ENCODE results near the gene CAPN14.

CAPN14 gene

DNA sequence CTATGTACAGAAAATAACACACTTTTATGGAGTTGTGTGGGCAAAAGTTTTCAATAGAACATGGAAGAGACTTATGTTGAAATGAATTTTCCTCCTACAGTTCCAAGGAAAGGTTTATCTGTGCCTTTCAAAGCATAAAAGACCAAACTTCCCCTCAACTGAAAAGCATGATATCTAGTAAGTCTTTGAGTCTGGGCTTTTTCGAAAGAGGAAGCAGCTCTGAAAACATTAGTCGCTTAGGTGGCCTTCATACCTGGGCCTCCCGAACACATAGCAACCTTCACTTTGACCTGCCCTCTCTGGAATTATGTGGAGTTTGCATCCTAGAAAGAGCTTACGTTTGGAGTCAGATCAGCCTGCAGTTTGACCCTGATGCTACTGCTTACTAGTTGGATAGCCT, 4.8 kb upstream of the CAPN14 start:
- DNase-seq, result no peak

DNA sequence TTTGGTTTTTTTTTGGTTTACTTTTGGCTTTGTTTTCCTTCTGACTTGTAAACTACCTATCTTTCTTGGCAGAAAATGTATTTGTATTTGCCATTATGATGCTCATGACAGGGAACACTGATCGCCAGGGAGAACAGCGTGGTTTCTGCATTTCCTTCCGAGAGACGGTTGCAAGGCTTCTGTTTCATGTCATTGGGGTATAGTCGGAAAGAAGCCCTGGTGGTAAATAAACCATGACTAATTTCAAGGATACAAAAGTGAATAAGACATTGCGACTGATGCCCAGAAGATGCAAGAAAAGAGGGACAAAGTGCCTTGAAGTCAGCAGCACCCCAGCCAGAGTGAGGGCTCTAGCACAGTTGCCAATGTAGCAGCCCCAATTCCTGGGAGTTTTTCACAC, 4.2 kb upstream of the CAPN14 start:
- DNase-seq, result no peak

DNA sequence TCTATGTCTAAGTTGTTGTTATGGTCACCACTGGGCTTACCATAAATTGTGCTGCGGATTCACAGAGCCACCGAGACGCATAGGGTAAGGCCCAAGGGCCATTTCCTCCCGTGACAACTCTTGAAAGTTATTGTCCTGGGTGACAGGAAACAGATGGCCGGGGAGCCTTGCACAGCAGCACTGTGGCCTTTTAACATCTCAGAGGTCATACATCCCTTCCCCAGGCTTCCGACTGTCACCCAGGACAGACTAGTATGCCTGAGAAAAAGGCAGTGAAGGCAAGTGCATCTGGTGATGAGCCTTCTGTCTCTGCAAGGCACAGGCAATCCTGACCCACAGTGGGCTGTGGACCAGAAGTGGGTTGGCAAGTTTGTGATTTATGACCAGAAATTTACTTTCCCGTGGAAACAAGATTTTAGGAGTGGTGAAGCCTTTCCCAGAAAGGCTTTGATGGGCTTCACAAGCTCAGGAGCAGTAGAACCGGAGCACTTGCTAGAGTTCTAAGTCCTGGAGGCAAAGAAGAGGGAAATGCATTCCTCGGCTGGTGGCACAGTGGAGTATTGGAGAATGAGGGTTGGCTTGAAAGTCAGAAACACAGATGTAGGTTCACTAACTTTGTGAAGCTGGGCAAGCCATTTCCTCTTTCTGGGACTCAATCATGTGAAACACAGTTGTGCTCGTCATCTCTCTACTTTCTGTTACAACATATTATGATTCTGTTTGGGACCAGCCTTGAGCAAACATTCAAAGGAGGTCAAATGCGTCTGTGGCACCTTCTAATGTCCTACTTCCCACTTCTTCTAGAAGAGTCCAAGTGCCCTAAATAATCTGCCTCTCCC, 2.0 kb upstream of the CAPN14 start:
- no peak for DNase-seq

DNA sequence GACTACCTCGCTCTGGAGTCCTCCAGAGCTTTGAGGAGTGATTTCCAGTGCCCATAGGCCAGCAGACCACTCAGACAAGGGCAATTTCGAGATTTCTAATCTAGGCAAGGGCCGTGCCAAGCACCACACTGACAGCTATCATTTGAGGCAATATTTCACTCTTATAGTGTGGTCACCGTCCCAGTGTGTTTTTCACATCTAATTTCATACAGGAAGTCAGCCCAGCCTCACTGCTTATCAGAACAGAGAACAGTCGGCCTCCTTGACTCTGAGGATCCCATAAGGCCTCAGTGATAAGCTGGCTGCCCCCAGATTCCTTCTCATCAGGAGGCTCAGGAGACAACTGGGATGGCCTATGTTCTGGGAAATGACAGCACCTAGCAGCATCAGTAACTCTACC, 581 bp downstream of the CAPN14 start:
- DNase-seq, result no peak

DNA sequence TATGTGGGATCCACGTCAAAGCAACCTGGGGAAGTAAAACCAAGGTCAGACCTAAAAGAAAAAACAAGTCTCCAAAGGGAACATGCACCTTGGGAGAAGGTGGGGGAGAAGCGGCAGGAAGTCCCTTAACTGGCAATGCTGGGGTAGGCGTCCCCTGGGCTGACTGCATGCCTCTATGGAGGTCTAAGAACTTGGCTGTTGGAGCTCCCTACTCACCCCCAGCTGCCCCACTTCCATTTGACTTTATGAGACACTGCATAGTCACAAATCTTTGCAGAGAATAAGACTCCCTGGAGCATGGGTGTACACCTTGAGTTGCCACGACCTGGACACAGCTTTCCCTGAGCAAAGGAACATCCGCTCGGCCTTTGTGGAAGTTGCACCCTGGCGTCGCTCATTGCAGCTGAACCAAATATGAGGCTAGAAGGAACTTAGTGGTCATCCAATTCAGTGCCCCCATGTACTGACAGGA, 2.8 kb downstream of the CAPN14 start:
- DNase-seq, result no peak

DNA sequence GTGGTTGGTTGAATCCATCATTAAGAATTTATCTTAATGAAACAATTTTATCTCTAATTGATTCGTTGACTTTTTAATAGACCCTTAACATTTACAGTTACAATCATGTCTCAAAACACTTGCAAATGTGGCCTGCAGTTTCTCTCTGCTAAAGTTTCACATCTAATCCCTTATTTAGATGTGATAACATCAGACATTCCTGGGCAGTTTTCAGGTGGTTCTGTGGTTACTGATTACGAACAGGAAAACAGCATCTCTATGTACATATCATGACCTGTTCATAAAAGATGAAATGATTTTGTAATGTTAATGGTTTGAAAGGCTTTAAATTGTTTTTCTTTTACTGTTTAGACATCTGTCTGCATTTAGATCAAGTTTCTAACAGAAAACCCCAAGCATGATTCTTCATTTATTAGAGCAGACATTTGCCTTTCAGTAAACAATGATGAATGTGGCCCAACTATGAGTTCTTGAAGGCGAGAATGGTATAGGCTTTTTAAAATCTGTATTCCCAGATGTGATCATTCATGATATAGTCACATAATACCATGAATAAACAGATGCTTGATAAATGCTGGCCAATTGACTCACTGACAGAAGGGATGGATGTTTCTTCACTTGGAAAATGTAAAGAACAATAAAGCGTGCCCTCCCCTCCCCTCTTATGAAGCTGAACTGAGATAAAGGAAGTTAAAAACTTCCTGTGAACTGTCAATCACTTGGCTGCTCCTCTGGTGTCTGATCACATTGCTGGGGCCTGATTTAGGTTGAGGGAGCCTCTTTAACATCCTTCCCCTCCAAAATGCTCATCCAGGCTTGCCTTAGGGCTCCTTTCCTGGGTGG, 3.5 kb downstream of the CAPN14 start:
- no peak for DNase-seq

DNA sequence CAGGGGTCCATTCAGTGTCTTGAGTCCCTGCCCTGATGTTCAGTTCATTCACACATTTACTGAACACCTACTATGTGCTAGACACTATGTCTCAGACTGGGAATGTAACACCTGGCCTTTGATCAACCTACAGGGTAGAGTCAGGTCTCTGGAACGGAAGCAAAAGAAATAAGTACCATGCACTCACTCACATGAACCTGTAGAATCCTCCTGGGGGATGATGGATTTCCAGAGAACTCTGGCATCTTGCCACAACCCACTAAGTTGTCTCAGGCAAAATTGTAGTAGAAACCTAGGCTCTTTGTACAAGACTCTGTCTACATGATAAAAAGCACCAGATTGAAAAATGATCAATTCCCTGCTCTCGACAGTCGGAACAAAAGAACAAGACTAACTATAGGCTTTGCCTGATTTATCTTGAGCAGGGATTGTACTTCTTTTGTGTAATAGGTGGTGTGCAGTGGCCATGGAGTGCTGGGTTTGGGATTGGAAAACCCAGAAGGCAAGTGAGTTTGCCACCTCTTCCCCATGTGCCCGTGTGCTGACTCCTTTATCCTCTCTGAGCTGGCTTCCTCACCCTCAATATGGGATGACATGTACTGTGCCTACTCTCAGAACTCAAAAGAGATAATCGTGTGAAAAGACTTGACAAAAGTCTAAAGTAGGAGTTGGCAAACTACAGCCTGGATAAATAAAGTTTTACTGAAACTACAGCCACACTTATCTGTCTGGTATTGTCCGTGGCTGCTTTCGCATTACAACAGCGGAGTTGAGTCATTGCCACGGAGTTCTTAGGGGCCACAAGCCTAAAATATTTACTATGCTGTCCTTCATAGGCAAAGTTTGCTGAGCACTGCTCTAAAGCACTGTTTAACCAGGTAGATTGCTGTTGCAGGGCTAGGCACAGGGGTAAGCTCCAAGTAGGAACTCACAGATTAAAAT, 4.4 kb downstream of the CAPN14 start:
- DNase-seq, result no peak

DNA sequence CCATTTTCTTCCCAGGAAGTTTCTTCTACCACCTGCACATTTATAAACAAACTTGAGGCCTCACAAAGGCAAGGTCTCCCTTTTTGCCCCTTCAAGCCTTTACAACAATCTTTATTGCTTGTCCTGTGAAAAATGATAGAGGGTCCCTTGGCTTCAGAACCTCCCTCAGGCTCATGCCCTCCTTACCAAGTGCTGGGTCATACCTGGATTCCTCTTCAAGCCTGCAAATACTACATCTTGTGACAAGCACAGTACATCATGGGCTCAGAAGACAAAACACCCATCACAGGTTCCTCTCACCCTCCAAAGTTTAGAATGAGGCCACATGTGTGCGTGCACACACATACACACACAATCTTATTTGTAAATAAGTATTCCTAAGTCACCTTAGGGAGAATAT, 9.1 kb downstream of the CAPN14 start:
- DNase-seq, result no peak

DNA sequence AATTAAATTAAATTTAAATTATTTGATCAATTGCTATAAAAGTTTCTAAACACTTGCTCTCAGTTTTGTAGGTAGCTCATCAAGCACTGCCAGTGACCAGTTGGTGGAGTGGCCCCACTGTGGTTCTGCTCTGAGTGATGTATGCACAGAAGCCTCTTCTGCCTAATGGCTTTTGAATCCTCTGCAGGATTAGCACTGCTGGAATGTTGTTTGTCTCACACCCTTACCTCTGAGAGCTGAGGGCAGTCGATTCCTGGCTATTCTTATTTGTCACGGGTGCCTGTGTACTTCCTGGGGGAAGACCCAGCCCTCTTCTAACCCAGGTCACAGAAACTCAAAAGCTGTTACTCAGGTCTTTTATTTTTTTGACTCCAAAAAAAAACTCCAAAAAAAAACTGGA, 9.5 kb downstream of the CAPN14 start:
- no peak for DNase-seq

DNA sequence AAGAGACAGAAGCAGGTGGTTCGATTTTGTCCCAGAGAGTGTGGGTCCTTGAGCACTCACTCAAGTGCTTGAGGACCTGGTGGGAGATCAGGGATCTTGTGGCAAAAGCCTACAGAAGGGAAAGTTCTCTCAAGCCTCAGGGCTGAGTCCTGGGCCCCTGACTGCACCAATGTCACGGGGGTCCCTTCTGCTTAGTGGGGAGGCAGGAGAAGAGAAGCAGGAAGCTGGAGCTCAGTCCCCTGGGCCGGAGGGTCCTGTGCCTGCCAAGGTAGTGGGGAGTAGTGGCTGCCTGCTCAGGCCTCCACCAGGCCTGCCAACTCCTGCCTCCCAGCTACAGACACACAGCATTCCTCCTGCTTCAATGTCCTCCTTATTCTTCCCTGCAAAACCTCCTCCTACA, 11.7 kb downstream of the CAPN14 start:
- DNase-seq, result no peak

DNA sequence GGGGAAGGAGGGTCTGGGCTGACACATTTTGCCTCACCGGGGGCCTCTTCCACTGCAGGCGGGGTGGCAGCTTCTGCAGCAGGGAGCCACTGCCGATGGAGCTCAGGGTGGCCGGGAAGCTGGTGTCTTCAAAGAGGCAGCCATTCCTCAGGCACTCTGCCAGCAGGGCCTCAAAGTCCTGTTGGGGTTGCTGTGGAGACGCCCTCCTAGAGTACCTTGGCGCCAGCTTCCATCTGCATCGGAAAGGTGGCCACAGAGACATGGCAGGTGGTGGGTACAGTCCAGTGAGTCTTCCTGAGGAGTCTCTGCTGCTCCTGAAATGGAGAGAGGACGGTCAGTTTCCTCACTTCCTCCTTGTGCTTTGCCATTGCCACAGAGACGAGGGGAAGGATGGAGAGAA, 12.1 kb downstream of the CAPN14 start:
- DNase-seq, result no peak

DNA sequence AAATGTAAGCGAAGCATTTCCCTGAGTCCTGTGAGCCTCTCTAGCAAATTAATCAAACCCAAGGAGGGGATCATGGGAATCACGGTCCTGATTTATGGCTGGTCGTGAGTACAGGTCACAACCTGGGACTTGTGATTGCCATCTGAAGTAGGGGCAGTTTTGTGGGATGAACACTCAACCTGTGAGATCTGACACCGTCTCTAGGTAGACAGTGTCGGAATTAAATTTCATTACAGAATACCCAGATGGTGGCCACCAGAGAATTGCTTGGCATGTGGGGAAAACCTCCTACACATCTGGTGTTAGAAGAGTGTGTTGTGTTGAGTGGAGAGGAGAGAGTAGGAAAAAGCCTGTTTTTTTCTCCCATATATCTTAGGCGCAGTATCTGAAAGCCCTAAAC, 12.5 kb downstream of the CAPN14 start:
- no peak for DNase-seq

DNA sequence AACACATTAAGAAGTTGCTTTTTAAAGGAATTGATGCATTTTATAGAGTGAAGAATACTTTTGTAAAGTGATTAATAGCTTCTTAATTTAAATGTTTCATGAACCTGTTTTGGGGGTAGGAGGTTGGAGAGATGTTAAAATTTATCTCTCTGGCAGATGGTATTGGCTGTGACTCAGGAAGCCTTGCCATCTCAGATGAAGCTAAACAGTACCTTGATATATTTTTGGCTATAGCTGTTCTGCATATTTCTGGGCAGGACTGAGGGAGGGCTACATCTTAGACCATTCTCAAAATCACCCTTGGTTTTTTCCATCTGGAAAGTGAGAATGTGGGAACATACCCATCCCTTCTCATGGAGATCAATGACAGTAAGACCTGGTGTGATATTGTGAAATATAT, 13.4 kb downstream of the CAPN14 start:
- DNase-seq, result no peak

DNA sequence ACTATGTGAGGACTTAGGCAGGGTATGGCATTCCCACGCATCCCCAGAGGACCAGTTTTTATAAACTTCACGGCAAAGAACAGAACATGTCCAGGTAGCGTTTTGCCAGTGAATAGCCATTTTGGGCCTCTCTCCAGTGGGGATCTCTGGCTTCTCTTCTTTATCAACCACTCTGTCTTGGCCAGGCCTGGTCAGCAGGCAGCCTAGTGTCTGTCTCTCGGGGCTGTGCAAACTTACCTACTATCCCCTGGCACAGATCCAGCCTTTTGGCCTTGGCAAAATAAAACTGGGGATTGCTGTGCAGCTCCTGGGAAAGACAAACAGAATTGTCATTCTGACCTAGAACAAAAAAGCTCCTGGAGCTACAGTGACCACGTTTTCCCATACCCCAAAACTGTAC, 14.5 kb downstream of the CAPN14 start:
- no peak for DNase-seq

DNA sequence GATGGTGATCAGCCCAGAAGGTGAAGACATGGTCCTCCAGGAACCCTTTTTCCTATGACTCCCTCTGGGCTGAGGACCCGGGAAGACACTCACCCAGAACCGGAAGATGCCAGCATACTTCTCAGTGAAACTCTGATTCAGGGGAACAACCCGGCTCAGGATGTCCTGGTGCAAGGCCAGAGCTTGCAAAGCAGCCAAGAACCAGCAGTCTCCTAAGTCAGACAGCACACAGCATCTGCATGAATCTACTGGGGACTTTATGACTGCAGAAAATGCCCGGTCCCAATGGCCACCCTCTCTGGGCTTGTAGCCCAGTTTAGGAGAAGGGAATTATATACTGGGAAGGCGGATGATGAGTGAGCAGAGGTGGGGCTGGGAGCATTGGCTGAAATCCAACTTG, 15.3 kb downstream of the CAPN14 start:
- no peak for DNase-seq

DNA sequence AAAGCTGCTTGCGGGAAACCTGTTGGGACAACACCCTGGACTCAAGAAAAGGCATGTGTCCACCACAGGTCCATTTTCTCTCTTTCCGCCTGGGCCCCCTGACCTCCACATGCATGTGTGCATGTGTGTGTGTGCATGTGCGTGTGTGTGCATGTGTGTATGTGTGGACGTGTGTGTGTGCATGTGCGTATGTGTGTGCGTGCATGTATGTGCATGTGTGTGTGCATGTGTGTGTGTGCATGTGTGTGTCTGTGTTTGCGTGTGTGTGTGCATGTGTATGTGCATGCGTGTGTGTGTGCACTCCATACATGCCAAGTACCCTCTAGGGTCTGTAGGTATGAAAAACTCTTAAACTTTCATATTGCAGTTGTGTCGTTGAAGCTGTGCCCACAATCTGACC, 16.3 kb downstream of the CAPN14 start:
- DNase-seq, result no peak

DNA sequence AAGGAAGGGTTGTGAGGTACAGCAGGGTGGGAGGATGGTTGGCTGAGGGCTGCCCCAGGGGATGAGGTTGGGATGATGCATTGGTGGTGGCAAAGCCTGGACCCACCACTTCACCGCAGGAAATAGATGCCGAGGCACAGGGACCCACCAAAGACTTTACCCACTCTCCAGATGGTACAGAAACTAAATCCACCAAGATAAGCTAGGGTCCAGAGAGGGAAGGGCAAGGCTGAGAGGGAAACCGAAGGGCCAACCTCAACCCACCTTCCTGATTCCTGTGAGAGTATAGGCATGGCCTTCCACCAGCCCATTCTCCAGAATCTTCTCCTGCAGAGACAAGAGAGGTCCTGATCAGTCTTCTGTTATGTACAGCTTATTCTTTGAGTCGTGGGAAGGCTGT, 18.1 kb downstream of the CAPN14 start:
- DNase-seq, result no peak

DNA sequence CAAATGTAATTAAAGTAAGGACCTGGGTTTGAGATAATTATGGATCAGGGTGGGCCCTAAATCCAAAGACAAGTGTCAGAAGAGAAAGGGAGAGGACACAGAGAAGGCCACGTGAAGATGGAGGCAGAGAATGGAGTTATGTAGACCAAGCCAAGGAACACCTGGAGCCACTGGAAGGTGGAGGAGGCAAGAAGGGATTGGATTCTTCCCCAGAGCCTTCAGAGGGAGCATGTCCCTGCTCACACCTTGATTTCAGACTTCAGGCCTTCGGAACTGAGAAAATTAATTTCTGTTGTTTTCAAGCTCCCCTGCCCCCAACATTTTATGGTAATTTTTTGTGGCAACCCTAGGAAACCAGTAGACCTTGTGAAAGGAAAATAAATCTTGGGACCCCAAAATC, 19.6 kb downstream of the CAPN14 start:
- no peak for DNase-seq

DNA sequence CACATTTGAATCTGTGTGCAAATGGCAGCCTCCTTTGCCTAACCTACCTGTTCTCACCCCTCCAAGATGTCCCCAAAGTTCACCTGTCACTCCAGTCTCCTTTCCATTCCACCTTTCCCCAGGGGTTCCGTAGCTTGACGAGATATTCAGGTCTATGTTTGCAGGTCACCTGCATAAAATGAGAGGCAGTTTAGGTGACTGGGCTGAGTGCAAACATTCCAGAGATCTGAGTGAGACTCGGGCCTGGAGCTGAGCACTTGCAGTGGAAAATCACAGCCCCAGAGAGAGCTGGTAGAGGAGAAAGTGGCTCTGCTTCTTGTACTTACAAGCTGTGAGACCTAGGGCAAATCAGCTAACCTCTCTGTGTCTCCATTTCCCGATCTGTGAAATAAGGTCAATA, 20.1 kb downstream of the CAPN14 start:
- DNase-seq, result no peak

DNA sequence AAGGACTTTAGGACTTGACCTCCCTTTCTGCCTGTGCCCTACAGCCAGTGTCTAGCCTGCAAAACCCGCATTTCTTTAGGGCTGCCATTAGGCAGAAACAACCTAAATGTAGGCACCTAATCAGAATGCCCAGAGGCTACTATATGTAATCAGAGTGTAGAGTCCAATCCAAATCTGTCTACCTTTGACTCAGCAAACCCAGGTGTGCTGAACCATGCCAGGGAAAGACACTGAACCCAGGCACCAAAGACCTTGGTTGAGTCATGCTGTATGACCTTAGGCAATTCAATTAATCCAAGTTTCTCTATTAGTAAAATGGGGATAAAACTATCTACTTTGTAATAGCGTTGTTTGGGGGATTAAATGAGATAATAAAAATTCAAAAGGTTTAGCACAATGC, 20.7 kb downstream of the CAPN14 start:
- DNase-seq, result no peak

DNA sequence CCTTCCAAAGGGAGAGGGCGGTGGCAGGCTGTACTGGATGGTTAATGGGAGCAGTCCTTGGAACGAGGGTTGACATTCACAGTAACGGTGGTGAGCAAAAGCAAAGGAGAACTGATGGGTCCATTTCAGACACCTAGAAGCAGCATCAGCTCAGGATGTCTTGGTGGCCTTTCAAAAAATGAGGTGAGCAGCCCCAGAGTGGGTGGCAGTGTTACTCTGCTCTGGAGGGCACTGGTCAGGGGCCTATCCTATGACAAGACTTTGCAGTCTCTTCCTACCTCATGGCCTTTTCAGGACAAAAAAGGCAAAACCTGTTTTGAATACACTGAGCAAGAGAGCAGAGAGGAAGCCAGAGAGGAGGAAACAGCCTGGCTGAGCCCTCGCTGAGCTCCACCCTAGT, 23.5 kb downstream of the CAPN14 start:
- DNase-seq, result no peak

DNA sequence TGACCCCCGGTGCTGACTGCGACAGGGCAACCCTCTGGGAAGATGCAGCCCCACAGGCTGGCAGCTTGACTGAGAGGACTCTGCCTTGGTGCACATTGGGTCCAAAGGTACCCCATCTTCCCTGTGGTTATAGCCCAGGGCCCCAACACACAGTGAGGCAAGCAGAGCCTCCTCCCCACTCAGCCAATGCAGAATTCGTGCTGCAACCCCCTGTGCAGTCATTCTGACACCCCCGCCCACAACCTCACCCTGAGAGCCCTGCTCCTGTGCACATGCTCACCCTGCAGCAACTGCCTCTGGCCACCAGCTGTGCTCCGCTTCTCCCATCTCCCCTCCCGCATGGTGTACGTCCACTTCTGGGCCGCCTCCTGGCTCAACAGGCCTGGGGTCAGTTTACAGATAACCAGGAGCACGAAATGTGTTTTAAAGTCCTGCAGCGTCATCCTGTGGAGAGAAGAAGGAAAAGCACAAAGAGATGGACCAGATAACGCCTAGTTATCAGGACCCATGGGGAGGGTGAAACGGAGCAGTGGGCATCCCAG, 24.4 kb downstream of the CAPN14 start:
- no peak for DNase-seq

DNA sequence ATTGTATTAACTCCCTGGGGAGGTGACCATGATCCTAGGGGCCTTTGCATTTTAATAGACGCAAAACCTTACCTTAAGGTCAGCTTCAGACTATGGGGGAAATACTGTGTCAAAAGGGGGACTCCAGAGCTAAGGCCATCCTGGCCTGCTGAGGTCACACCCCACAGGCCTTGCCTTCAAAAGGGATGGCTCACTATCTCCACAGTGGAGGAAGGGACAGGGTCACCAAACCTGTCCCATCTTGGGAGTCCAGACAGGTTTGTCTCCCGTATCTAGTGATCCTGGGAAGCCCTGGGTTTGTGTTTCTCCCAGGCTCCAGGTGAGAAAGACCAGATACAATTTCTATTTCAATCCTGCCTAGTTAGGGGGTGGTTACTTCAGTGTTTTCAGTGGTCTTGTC, 24.9 kb downstream of the CAPN14 start:
- no peak for DNase-seq

All from central memory CD4-positive, alpha-beta T cell (primary cell).